Measurements from ENCODE around the gene CELA2A. TPM values are rescaled to one million over a fixed set of nuclear protein-coding genes. Genes with fewer than 3 reads are reported as not detected.
A peak's percentile ranks its signal among the peaks of the same experiment; 100 is the strongest.
"Not testable (repeated sequence)": the region's sequence is repeated elsewhere in the genome, so short reads cannot be mapped to it uniquely, and the experiment has no call there.

Gene CELA2A
- total RNA-seq, 4 donors from 2014 or later: not detected

DNA sequence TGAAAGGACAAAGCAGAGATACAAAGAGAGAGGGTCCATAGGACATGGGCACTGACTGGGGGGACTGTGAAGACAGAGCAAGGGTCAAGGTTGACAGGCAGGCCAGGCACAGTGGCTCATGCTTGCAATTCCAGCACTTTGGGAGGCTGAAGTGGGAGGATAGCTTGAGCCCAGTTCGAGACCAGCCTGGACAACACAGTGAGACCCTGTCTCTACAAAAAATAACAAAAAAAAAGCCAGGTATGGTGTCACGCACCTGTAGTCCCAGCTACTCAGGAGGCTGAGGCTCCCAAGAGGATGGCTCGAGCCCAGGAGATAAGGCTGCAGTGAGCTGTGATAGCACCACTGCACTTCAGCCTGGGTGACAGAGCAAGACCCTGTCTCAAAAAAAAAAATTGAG is 63.1 kb downstream of the CELA2A start:
- H3K4me3 ChIP-seq (ENCODE audit: low read depth, poor library complexity, severe bottlenecking): no peak overlapping the region
- WGBS, 2 donors: 98% methylated on average over 3 of the region's 3 CpGs
- TF ChIP-seq, protein P1, sequence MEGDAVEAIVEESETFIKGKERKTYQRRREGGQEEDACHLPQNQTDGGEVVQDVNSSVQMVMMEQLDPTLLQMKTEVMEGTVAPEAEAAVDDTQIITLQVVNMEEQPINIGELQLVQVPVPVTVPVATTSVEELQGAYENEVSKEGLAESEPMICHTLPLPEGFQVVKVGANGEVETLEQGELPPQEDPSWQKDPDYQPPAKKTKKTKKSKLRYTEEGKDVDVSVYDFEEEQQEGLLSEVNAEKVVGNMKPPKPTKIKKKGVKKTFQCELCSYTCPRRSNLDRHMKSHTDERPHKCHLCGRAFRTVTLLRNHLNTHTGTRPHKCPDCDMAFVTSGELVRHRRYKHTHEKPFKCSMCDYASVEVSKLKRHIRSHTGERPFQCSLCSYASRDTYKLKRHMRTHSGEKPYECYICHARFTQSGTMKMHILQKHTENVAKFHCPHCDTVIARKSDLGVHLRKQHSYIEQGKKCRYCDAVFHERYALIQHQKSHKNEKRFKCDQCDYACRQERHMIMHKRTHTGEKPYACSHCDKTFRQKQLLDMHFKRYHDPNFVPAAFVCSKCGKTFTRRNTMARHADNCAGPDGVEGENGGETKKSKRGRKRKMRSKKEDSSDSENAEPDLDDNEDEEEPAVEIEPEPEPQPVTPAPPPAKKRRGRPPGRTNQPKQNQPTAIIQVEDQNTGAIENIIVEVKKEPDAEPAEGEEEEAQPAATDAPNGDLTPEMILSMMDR (IDR thresholded peaks at IDR 0.05): no peak
- no peak for TF ChIP-seq POLR2A (IDR thresholded peaks at IDR 0.05)
- DNase-seq (ENCODE audit: low spot score in 2 of 2): peak in 1 of 2 donors; percentile 62
- intact Hi-C loops (cut with DNase I; ENCODE audit: low total_unique reads): no loop called here

DNA sequence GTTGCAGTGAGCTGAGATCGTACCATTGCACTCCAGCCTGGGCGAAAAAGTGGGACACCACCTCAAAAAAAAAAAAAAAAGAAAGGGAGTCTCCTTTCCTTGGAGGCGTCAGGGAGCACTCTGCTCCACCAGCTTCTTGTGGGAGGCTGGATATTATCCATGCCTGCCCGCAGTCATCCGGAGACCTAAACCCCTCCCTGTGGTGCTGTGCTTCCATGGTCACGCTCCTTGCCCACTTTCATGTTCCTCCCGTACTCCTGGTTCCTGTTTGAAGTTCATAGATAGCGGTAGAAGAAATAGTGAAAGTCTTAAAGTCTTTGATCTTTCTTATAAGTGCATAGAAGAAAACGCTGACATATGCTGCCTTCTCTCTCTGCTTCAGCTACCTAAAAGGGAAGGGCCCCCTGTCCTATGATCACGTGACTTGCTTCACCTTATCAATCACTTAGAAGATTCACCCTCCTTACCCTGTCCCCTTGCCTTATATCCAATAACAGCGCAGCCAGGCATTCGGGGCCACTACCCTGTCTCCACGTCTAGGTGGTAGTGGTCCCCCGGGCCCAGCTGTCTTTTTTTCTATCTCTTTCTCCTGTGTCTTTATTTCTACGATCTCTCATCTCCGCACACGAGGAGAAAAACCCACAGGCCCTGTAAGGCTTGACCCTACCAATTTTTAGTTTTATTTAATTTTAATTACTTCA is 64.8 kb downstream of the CELA2A start:
- H3K4me3 ChIP-seq (ENCODE audit: low read depth, poor library complexity, severe bottlenecking); intact Hi-C loops (cut with DNase I; ENCODE audit: low total_unique reads): not testable (repeated sequence)
- 84 to 89% methylated on average over 17 of the region's 17 CpGs for WGBS, 2 donors
- DNase-seq (ENCODE audit: low spot score in 2 of 2): peak in 1 of 2 donors; percentile 52

Other genes starting within 250 kb of the CELA2A start
- 1 to 10 TPM in 1 of 4 donors, under 1 TPM in 1, not detected in 2; 0.52 to 2.0 TPM for gene FHAD1, start 209.5 kb upstream of the CELA2A start, total RNA-seq
- 10 to 100 TPM; 38.9 to 55.7 (median 43.5) TPM for gene EFHD2, start 46.8 kb upstream of the CELA2A start, total RNA-seq
- not detected for gene CTRC, start 18.3 kb upstream of the CELA2A start, total RNA-seq
- gene CELA2B, start 19.4 kb downstream of the CELA2A start, total RNA-seq: under 1 TPM in 1 of 4 donors, not detected in 3; 0.49 TPM
- 1 to 10 TPM; 4.9 to 8.5 (median 6.5) TPM for gene CASP9, start 67.5 kb downstream of the CELA2A start, total RNA-seq
- gene DNAJC16, start 70.1 kb downstream of the CELA2A start, total RNA-seq: 10 to 100 TPM; 14.3 to 20.0 (median 19.7) TPM
- under 1 TPM in 1 of 4 donors, not detected in 3; 0.54 TPM for gene AGMAT, start 128.3 kb downstream of the CELA2A start, total RNA-seq
- gene DDI2, start 160.7 kb downstream of the CELA2A start, total RNA-seq: 10 to 100 TPM; 23.7 to 58.6 (median 37.0) TPM
- gene PLEKHM2, start 227.6 kb downstream of the CELA2A start, total RNA-seq: 10 to 100 TPM; 55.5 to 98.7 (median 61.9) TPM

Data from lower leg skin (tissue), 4 donors.